H9 (cell line): ENCODE data around the gene ANKRD22. TPM values are rescaled to one million over a fixed set of nuclear protein-coding genes. Genes with fewer than 3 reads are reported as not detected.

Experiments used
- DNase-seq: peaks from one replicate; pipeline ENCODE4 v3.0.0-alpha.2; 2017
- H2AFZ ChIP-seq: one replicate; pipeline ENCODE4 v1.6.1; 2013; ENCODE audit warnings: mild to moderate bottlenecking, low read length, control low read depth, moderate library complexity
- H2AK5ac ChIP-seq: 2 replicates; pipeline ENCODE4 v1.6.1; 2013; ENCODE audit warnings: low read length, control low read depth, mixed read lengths; ENCODE audit not compliant: insufficient read length
- H2BK120ac ChIP-seq: one replicate; pipeline ENCODE4 v1.6.1; 2013; ENCODE audit warnings: low read depth, mild to moderate bottlenecking, low read length, control low read depth, inconsistent platforms; ENCODE audit not compliant: poor library complexity, severe bottlenecking
- H2BK12ac ChIP-seq: 2 replicates; pipeline ENCODE4 v1.6.1; 2013; ENCODE audit warnings: low read length, control low read depth, mixed read lengths, low read depth; ENCODE audit not compliant: insufficient read length
- H2BK15ac ChIP-seq: 2 replicates; pipeline ENCODE4 v1.6.1; 2013; ENCODE audit warnings: low read depth, low read length, control low read depth
- H2BK20ac ChIP-seq: one replicate; pipeline ENCODE4 v1.6.1; 2013; ENCODE audit warnings: low read depth, mild to moderate bottlenecking, low read length, control low read depth, inconsistent platforms; ENCODE audit not compliant: poor library complexity, severe bottlenecking
- H2BK5ac ChIP-seq: 2 replicates; pipeline ENCODE4 v1.6.1; 2013; ENCODE audit warnings: low read length, control low read depth, mixed read lengths; ENCODE audit not compliant: insufficient read length
- H3K14ac ChIP-seq: 2 replicates; pipeline ENCODE4 v1.6.1; 2013; ENCODE audit warnings: low read length, control low read depth; ENCODE audit not compliant: insufficient read depth
- H3K18ac ChIP-seq: 2 replicates; pipeline ENCODE4 v1.6.1; 2013; ENCODE audit warnings: low read depth, mild to moderate bottlenecking, mixed read lengths, low read length, control low read depth; ENCODE audit not compliant: insufficient read length
- H3K23ac ChIP-seq: 2 replicates; pipeline ENCODE4 v1.6.1; 2013; ENCODE audit warnings: low read length, control low read depth, mixed read lengths, low read depth; ENCODE audit not compliant: insufficient read length
- H3K23me2 ChIP-seq: 2 replicates; pipeline ENCODE4 v1.6.1; 2013; ENCODE audit warnings: low read depth, mild to moderate bottlenecking, mixed read lengths, low read length, control low read depth; ENCODE audit not compliant: insufficient read length, poor library complexity, severe bottlenecking
- H3K27ac ChIP-seq: 2 replicates; pipeline ENCODE4 v1.5.1; 2013; ENCODE audit warnings: low read length, control low read depth, mixed read lengths, low read depth; ENCODE audit not compliant: insufficient read length
- H3K27me3 ChIP-seq: 2 replicates; pipeline ENCODE4 v1.6.1; 2013; ENCODE audit warnings: low read length, control low read depth, inconsistent platforms; ENCODE audit not compliant: insufficient read depth
- H3K4ac ChIP-seq: 2 replicates; pipeline ENCODE4 v1.6.1; 2013; ENCODE audit warnings: low read depth, mild to moderate bottlenecking, control low read depth, inconsistent platforms, low read length, moderate library complexity
- H3K4me1 ChIP-seq: 2 replicates; pipeline ENCODE4 v1.6.1; 2013; ENCODE audit warnings: low read length, control low read depth, inconsistent platforms; ENCODE audit not compliant: insufficient read depth
- H3K4me2 ChIP-seq: 2 replicates; pipeline ENCODE4 v1.6.1; 2013; ENCODE audit warnings: low read length, control low read depth, mixed read lengths; ENCODE audit not compliant: insufficient read length, insufficient read depth
- H3K56ac ChIP-seq: 2 replicates; pipeline ENCODE4 v1.6.1; 2013; ENCODE audit warnings: low read depth, mild to moderate bottlenecking, mixed read lengths, low read length, control low read depth; ENCODE audit not compliant: insufficient read length
- H3K79me1 ChIP-seq: 2 replicates; pipeline ENCODE4 v1.6.1; 2013; ENCODE audit warnings: low read depth, mild to moderate bottlenecking, moderate library complexity, low read length, control low read depth, inconsistent platforms; ENCODE audit not compliant: insufficient read depth, poor library complexity, severe bottlenecking
- H3K79me2 ChIP-seq: 2 replicates; pipeline ENCODE4 v1.6.1; 2013; ENCODE audit warnings: low read length, control low read depth, inconsistent platforms; ENCODE audit not compliant: insufficient read depth
- H3K9ac ChIP-seq: 2 replicates; pipeline ENCODE4 v1.6.1; 2013; ENCODE audit warnings: low read length, control low read depth, mixed read lengths; ENCODE audit not compliant: insufficient read length; ENCODE audit errors: extremely low read depth
- H3K9me3 ChIP-seq: one replicate; pipeline ENCODE4 v1.6.1; 2013; ENCODE audit warnings: low read depth, low read length, inconsistent platforms; ENCODE audit not compliant: control insufficient read depth
- H3T11ph ChIP-seq: one replicate; pipeline ENCODE4 v1.6.1; 2013; ENCODE audit warnings: mild to moderate bottlenecking, low read length, control low read depth, inconsistent platforms
- H4K20me1 ChIP-seq: one replicate; pipeline ENCODE4 v1.6.1; 2013; ENCODE audit not compliant: control insufficient read depth, insufficient read length, insufficient read depth
- H4K5ac ChIP-seq: 2 replicates; pipeline ENCODE4 v1.6.1; 2013; ENCODE audit warnings: low read depth, mild to moderate bottlenecking, mixed read lengths, low read length, control low read depth; ENCODE audit not compliant: insufficient read length
- H4K8ac ChIP-seq: replicated peaks from 2 replicates; pipeline ENCODE4 v1.6.1; 2013; ENCODE audit warnings: low read length, control low read depth, mixed read lengths, low read depth; ENCODE audit not compliant: insufficient read length
- H4K91ac ChIP-seq: 2 replicates; pipeline ENCODE4 v1.6.1; 2013; ENCODE audit warnings: low read depth, mild to moderate bottlenecking, moderate library complexity, mixed read lengths, low read length, control low read depth; ENCODE audit not compliant: insufficient read length
- H3K27ac Mint-ChIP-seq, 3 experiments: 2 replicates in 2 of 3; 3 replicates in 1 of 3; pipeline ENCODE4 v1.8.0; 2020 to 2021; ENCODE audit warnings: mixed read lengths in 3 of 3, mild to moderate bottlenecking in 1 of 3, moderate library complexity in 1 of 3
- H3K27me3 Mint-ChIP-seq: 2 replicates; pipeline ENCODE4 v1.8.0; 2021; ENCODE audit warnings: low read depth, mild to moderate bottlenecking, moderate library complexity, mixed read lengths
- H3K36me3 Mint-ChIP-seq, 3 experiments: 2 replicates in 2 of 3; 3 replicates in 1 of 3; pipeline ENCODE4 v1.8.0; 2020 to 2021; ENCODE audit warnings: low read depth in 3 of 3, mixed read lengths in 3 of 3; ENCODE audit not compliant: insufficient read depth in 1 of 3
- H3K4me1 Mint-ChIP-seq, 2 experiments: 2 replicates each; pipeline ENCODE4 v1.8.0; 2020; ENCODE audit warnings: mixed read lengths in 2 of 2
- H3K4me3 Mint-ChIP-seq, 2 experiments: 2 replicates in 1 of 2; 3 replicates in 1 of 2; pipeline ENCODE4 v1.8.0; 2020 to 2021; ENCODE audit warnings: mild to moderate bottlenecking in 2 of 2, mixed read lengths in 2 of 2, moderate library complexity in 1 of 2
- H3K9me3 Mint-ChIP-seq, 2 experiments: 2 replicates in 1 of 2; 3 replicates in 1 of 2; pipeline ENCODE4 v1.8.0; 2020; ENCODE audit warnings: mild to moderate bottlenecking in 2 of 2, mixed read lengths in 2 of 2, moderate library complexity in 1 of 2
- WGBS: extraction: QIAGEN DNeasy Blood & Tissue Kit; methylation state at CpG from one replicate; pipeline ENCODE4 v1.1.7; 2013; ENCODE audit warnings: missing lambda C conversion rate, low lambda C conversion rate, mixed read lengths; ENCODE audit not compliant: insufficient read length; ENCODE audit errors: extremely low coverage; 5-methylcytosine and 5-hydroxymethylcytosine counted together
- total RNA-seq: library from RNA; stranded (reverse); gene quantifications from 2 replicates; pipeline ENCODE4 v1.2.1, GENCODE V29; 2021
- TF ChIP-seq, protein P1 (sequence below): fragments of 200-600 bp; sonication (generic); conservative IDR thresholded peaks from 3 replicates; pipeline ENCODE4 v1.8.0; 2021; ENCODE audit warnings: antibody characterized with exemption, mild to moderate bottlenecking

The ANKRD22 gene
- total RNA-seq, 1 experiment from 2014 or later, result not detected

- Histone ChIP-seq H2BK120ac (no peak overlapping the region), H2BK5ac (no peak overlapping the region), H3K27ac (no peak overlapping the region), H3K14ac (no peak overlapping the region), H4K20me1 (no peaks in the 10 kb centered on the region), H3K56ac (no peak overlapping the region), H3K23me2 (no peaks in the 10 kb centered on the region), H3K4me1 (no peaks in the 10 kb centered on the region), H3K23ac (no peak overlapping the region), H4K5ac (no peak overlapping the region), H3K18ac (no peak overlapping the region), H3K4ac (no peak overlapping the region), H3K79me2 (no peaks in the 10 kb centered on the region), H2BK12ac (no peak overlapping the region), H2AK5ac (no peak overlapping the region), H3K9ac (no peak overlapping the region), H3K79me1 (no peaks in the 10 kb centered on the region), H3K4me2 (no peak overlapping the region), H2BK20ac (no peak overlapping the region), H3K9me3 (no peaks in the 10 kb centered on the region), H4K91ac (no peak overlapping the region), H4K8ac (no peak overlapping the region), H3T11ph (no peak overlapping the region), H3K27me3 (no peaks in the 10 kb centered on the region), H2BK15ac (no peak overlapping the region), H2AFZ (no peak overlapping the region)
- no peak for DNase-seq
- no peaks in the 10 kb centered on the region for H3K9me3 Mint-ChIP-seq
- no peak overlapping the region for H3K27ac Mint-ChIP-seq
- H3K36me3 Mint-ChIP-seq, result no peaks in the 10 kb centered on the region
- no CpG with 5 or more reads among the region's 3 CpGs for WGBS
- no peak overlapping the region for H3K4me3 Mint-ChIP-seq
- no peaks in the 10 kb centered on the region for H3K4me1 Mint-ChIP-seq
- no peaks in the 10 kb centered on the region; the same call in 1 of the 2 replicates for H3K27me3 Mint-ChIP-seq
- TF ChIP-seq, protein P1, sequence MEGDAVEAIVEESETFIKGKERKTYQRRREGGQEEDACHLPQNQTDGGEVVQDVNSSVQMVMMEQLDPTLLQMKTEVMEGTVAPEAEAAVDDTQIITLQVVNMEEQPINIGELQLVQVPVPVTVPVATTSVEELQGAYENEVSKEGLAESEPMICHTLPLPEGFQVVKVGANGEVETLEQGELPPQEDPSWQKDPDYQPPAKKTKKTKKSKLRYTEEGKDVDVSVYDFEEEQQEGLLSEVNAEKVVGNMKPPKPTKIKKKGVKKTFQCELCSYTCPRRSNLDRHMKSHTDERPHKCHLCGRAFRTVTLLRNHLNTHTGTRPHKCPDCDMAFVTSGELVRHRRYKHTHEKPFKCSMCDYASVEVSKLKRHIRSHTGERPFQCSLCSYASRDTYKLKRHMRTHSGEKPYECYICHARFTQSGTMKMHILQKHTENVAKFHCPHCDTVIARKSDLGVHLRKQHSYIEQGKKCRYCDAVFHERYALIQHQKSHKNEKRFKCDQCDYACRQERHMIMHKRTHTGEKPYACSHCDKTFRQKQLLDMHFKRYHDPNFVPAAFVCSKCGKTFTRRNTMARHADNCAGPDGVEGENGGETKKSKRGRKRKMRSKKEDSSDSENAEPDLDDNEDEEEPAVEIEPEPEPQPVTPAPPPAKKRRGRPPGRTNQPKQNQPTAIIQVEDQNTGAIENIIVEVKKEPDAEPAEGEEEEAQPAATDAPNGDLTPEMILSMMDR, result no peak
Measured at GRCh38 chr10:88840104-88840503, 11.5 kb downstream of the ANKRD22 start.
